ENCODE measurements around the gene KCTD12.

- TF ChIP-seq EZH2phosphoT487 (conservative IDR thresholded peaks at IDR 0.05; ENCODE audit: low read length) (no peak), CTCF (IDR thresholded peaks at IDR 0.05; ENCODE audit: insufficient read depth, low read length, poor library complexity, severe bottlenecking) (no peak)
Measured at GRCh38 chr13:76872675-76873074, 13.5 kb downstream of the KCTD12 start.

Data from SU-DHL-6 (cell line).